Pulmonary artery endothelial cell (primary cell): Measurements from ENCODE around the gene TANGO2. TPM values are rescaled to one million over a fixed set of nuclear protein-coding genes. Genes with fewer than 3 reads are reported as not detected.

Source experiments
- DNase-seq: peaks from one replicate; pipeline ENCODE4 v3.0.0-alpha.2; 2011; ENCODE audit warnings: low read depth, low spot score
- total RNA-seq: library from RNA; depleted of rRNA; stranded (reverse); fragments of >200 nt; gene quantifications from 2 replicates; pipeline ENCODE4 v1.2.3, GENCODE V29; 2014

TANGO2 gene
- total RNA-seq, 1 donor from 2014 or later = 36.4 TPM

DNA sequence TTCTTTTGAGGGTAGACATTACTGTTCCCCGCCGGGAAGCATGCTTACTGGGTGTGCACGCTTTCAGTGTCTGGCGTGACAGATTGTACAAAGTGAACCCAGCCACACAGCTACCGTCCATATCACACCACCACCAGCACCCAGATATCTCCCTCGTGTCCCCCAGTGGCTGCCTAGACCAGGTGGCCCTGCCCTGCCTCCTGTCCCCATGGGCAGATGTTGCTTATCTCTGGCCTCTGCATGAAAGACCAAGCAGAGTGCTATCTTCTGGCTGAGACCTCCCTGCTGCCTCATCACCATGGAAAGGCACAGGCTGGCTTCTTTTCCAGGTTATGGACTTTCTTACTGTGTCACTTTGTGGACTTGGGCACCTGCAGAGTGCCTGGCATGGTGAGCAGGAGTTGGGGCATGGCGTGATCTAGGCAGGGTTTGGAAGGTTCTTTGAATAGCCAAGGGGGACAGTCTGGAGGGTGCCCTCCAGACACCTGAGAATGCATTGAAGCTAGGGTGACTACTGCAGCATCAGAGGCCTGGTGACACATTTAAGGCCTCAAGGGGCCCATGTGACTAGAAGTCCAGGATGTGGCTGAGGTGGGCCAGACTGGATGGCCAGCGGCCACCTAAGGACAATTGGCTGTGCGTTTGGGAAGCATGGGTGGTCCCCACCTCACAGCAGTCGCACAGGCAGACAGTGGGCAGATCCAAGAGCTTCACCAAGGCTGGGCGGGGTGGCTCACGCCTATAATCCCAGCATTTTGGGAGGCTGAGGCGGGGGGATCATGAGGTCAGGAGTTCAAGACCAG lies 4.7 kb downstream of the TANGO2 start:
- DNase-seq = no peak

DNA sequence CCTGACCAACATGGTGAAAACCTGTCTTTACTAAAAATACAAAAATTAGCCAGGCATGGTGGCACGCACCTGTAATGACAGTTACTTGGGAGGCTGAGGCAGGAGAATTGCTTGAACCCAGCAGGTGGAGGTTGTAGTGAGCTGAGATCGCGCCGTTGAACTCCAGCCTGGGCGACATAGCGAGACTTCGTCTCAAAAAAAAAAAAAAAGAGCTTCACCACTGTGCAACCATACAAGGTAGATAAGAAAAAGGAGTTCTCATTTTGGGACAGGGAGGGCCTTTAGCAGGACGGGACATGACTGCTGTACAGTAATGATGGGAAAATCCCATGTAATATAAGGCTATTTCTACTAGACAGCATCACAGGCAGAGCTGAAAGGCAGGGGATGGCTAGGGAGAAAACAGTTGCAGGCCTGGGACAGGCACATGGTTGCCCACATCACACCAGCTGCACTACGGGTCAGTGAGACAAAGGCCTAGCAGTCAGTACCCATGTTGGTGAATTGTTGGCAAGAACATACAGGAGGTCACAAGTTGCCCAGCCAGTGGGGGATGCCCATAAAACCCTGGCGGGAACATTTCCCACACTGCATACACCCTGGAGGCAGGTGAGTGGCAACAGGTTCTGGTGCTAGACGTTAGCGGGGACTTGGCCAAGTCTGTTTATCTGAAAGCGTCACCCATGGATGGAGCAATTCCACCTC lies 5.4 kb downstream of the TANGO2 start:
- DNase-seq = no peak

DNA sequence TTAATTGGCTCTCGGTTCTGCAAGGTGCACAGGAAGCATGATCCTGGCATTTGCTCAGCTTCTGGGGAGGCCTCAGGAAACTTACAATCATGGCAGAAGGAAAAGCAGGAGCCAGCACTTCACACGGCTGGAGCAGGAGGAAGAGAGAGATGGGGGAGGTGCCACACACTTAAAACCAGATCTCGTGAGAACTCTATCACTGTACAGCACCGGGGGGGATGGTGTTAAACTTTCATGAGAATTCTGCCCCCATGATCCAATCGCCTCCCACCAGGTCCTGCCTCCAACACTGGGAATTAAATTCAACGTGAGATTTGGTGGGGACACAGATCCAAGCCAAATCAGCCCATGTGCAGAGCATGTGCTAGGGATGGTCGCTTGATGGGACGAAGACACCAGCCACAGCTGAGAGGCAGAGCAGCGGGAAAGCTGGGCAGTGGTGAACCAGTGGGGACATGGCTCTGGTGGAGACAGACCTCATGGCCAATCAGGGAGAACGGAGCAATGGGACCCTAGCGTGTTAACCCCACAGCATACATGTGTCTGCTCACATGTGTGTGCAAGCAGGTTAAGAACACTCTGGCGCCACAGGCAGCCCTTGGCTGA lies 6.2 kb downstream of the TANGO2 start:
- DNase-seq = no peak

DNA sequence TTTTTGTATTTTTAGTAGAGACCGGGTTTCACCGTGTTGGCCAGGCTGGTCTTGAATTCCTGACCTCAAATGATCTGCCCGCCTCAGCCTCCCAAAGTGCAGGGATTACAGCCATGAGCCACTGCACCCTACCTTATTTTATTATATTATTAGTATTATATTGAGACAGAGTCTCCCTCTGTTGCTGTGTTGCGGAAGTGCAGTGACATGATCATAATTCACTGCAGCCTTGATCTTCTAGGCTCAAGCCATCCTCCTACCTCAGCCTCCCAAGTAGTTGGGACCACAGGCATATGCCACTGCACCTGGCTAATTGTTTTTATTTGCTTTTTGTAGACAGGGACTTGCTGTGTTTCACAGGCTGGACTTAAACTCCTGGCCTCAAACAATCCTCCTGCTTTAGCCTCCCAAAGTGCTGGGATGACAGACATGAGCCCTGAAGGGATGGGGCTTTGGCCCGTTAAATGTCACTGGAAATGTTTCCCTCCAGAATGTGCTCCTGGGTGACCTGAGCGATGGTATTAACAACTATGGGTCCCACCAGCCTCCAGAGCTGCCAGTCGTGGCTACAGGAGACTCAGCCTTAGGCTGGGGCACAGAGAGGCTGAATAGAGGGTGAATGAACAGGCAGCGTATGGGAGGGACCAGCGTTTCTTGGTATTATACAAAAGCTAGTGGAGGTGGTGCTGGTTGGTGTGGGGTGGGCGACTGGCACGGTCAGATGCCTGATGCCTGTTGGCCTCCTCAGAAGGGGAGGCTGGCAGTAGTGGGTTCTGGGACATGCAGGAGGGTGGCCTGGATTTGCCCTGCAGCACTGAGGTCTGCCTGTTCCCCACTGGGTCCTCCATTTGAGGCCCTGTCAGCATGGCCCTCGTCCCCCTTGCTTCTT lies 7.3 kb downstream of the TANGO2 start:
- DNase-seq = no peak

DNA sequence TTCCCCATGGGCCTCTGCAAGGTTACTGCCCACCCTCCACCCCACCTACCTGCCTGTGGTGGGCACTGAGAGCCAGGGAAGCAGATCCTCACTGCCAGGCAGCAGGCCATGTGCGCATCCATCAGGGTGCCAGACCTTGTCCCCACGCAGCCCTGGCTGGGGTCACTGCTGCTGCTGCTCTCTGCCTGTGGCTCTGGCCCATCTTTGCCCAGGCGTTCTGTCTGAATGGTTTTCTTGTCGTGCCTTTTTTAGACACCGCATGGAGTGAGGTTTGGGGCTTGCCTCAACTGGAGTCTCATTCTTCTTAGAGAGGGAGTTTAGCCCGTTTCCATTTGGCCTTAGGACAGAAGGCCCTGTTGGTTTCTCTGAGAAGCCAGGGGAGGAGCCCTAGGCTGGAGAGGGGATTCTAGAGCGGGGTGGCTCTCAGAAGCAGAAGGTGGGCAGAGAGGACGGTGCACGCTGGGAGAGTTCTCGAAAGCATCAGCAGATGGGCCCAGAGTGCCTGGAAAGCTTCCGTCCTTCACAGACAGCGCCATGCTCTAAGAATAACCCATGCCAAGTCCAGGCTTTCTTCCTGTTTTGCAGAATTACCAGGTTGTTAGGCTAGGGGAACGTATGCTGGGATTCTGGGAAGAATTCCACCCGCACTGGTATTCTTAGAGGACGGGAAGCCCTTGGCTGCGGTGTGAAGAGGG lies 8.1 kb downstream of the TANGO2 start:
- no peak for DNase-seq

DNA sequence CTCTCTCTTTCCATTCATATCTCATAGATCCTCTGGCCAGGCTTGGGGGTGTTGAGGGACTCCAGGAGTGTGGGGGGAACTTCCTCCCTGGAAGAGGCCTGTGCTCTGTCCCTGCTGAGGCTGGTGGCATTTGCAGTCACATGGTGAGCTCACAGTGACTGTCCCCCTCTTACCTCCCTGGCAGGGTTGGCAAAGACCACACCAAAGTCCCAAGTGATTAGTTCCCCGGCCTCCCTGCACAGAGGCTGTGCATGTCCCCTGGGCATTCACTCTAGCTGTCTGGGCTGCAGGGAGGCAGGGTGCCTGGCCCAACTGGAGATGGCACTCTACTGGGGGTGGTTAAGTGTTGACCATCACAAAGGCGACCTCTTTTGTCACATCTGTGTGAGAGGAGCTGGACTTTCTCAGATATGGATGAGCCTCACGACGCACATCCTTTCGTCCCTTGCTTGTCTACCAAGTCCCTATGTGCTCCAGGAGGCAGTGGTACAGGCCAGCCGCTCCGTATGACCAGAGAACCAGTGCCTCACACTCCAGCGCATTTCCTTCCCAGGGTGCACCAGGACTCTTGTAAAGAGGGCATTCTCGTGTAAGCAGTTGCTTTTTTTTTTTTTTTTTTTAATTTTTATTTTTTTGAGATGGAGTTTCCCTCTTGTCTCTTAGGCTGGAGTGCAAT lies 8.8 kb downstream of the TANGO2 start:
- no peak for DNase-seq

DNA sequence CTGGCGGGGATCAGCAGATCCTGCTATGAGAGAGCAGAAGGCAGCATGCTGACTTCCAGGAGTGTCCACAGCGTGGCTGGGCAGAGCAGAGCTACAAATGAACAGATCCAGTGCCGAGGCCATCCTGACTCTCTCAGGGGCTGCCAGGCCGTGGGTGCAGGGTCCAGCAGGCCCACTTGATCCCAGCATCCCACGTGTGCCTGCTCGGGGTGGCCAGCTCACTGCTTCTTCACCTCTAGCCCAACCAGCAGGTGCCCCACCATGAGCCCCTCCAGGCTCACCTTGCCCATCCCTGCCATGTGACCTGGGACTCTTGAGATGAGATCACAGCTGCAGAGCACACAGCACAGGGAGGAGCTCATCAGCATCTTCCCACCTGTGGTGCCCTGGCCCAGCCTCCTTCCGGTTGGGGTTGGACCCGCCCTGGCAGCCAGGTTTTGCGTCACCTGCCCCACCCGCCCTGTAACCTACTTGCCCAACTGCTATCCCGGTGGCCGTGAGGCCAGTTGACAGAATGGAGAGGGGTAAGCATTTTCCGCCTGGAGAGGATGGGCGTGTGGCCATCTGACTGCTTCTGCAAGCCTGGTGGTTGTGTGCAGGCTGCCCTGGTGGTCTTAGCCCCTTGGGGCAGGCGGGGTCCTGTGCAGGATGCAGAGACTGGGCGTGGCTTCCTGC lies 11.0 kb downstream of the TANGO2 start:
- DNase-seq = no peak

DNA sequence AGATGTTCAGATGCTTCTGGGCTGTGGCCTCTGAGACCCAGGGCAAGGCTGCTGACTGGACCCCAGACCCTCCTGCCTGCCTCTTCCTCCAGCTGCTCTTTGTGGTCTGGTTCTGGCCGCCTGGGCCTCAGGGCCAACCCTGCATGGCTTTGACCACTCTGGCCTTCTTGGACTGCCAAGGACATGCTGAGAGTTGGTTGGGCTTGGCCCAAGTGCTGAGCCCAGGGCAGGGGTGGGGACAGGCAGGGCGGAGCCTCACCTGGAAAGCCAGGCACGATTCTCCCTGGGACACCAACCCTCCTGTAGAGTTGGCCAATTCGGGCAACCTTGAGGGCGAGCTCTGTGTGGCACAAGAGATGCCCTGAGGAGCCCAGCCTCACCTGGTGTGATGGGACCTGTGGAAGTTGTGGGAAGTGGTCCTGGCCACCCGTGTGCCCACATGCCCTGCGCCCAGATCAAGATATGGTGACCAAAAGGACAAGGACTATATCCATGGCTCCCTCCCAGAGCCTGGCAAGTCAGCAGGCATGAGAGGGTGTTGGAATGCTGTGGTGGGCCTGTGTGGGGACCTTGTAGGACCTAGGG lies 11.6 kb downstream of the TANGO2 start:
- no peak for DNase-seq

GRCh38 chr22:20033045-20033706 lies 12.3 kb downstream of the TANGO2 start:
- DNase-seq = no peak

DNA sequence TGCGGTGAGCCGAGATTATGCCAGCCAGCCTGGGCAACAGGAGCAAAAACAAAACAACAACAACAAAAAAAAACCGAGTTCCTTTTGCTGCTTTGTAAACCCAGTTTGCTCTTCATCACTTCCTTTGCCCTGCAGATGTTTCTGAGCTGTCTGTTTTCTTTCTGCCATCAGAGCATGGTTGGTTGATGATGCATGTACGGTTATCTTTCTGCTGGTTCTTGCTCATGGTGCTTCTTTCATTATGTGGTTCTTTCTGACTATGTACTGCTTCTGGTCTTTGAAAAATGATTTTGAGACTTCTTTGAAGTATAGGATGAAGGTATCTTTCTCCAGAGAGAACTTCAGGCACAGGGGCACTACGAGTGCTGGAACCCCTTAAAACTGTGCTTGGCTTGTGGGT lies 13.2 kb downstream of the TANGO2 start:
- no peak for DNase-seq

DNA sequence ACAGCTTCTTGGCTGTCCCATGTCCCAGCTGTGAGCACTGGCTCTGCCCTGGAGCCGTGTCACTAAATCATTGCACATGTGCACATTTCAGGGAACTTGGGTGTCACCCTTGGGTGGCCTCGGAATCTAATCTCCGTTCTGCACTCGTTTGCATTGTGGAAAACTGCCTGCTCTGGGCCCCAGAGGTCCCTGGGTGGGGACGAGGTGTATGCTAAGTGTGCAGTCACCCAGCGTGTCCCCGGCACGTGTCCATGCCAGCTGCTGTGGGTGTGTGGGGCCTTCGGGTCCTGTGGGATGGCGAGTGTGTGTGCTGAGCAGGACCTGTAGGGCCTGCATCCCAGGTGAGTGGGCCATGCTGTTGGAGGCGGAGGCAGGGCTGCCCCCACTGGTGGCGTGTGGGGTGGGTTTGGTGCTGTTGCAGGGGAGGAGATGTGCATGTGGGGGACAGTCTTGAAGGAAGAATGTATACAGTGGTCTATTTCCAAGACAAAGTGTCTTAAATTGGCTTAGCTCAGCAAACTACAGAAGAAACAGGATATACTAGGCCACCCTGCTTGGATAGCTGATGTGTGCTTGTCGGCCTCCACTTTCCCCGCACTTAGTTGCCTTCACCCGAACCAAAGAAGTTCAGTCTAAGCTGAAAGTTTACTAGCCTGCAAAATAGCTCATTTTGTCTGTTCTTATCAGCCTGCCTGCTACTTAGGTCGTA lies 14.6 kb downstream of the TANGO2 start:
- no peak for DNase-seq

- DNase-seq = no peak
Observed at GRCh38 chr22:20036084-20036482, 15.2 kb downstream of the TANGO2 start.

- no peak for DNase-seq
Observed at GRCh38 chr22:20036535-20037392, 15.9 kb downstream of the TANGO2 start.

GRCh38 chr22:20037419-20037818 lies 16.5 kb downstream of the TANGO2 start:
- DNase-seq = no peak

- DNase-seq = no peak
Observed at GRCh38 chr22:20038574-20038973, 17.7 kb downstream of the TANGO2 start.

DNA sequence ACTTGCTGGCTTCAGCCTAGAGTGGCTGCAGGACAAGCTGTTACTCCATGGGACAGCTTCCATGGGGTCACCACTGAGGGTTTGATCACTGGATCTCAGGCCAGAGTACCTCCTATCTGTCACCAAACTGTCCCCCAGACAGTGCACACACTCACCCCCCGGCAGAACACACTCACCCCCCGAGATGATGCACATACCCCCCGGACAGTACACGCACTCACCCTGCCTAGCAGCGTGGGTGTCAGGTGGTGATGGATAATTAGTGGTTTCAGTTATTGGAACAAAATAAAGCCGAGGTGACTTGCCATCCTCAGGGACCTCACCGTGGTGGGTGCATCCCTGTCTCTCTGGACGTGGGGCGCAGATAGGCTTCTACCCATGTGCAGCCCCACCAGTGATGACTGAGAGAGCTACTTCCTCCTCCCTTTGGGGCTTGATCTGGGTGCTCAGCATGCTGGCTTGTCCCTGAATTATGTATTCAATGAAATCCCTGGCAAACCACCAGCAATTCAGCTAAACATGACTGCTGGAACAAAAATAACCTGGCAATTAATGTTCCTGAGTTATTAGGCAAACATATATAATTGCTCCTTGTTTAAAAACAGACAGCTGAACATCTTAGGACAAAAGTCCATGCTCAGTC lies 18.9 kb downstream of the TANGO2 start:
- no peak for DNase-seq
